ENCODE measurements around the gene AUTS2.

AUTS2 gene

DNA sequence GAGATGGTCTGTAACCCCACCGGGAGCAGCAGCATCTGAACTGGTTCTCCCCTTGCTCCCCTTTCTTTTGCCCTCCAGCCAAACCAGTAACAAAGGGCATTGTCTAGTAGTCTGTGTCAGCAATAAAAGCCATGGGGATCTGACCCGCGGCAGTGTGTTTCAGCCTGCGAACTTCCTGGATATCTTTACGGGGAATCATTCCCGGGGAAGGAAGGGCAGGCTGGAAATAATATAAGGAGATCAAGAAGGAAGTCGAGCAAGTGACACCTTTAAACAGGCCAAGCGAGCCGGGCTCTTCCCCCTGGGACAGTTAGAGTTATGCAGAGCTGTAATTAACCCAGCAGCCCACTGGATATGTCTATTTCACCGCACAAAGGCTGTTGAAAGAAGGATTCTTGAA lies 872.5 kb downstream of the AUTS2 start:
- no peaks in the 10 kb centered on the region for H3K9me3 ChIP-seq
- H3K4me1 ChIP-seq = no peaks in the 10 kb centered on the region
- H3K36me3 ChIP-seq = no peaks in the 10 kb centered on the region
- H3K27ac ChIP-seq = no peak overlapping the region
- TF ChIP-seq, protein P1, sequence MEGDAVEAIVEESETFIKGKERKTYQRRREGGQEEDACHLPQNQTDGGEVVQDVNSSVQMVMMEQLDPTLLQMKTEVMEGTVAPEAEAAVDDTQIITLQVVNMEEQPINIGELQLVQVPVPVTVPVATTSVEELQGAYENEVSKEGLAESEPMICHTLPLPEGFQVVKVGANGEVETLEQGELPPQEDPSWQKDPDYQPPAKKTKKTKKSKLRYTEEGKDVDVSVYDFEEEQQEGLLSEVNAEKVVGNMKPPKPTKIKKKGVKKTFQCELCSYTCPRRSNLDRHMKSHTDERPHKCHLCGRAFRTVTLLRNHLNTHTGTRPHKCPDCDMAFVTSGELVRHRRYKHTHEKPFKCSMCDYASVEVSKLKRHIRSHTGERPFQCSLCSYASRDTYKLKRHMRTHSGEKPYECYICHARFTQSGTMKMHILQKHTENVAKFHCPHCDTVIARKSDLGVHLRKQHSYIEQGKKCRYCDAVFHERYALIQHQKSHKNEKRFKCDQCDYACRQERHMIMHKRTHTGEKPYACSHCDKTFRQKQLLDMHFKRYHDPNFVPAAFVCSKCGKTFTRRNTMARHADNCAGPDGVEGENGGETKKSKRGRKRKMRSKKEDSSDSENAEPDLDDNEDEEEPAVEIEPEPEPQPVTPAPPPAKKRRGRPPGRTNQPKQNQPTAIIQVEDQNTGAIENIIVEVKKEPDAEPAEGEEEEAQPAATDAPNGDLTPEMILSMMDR (IDR thresholded peaks at IDR 0.05) = no peak
- no peak for DNase-seq
- H3K27me3 ChIP-seq = no peaks in the 10 kb centered on the region
- intact Hi-C loops (cut with DNase I; ENCODE audit: low total_unique reads) = no loop called here
- no peak overlapping the region for H3K4me3 ChIP-seq

DNA sequence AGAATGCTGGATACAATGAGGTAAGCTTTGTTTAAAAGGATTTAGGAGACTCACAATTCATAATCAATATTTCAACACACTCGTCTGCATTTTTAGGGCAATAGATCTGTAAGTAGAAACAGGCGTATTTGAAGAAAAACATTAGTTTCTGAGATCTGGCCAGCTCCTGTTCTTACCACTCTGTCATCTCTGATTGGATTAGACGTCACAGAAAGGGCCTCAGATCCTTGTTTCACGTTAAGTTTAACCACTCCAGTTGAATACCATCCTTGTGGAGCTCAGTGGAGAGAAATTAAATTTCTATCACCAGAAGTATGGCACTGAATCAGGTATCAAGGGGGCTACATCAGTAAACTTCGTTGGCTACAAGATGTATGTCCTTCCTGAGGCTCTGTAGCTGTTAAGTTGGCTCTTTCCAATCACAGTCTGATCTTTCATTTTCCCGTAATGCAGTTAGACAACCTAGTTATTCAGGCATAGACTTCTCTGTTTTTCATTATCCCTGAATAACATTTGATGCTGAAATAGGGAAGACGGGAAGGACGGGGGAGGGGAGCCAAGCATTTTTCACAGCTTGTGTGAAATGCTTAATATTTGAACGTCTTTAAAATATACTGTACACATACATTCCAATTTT lies 874.4 kb downstream of the AUTS2 start:
- no peak overlapping the region for H3K4me3 ChIP-seq
- H3K4me1 ChIP-seq = peaks cover 0 to 6% (median 2%) of the 10 kb centered on the region in 4 donors
- TF ChIP-seq, protein P1 (IDR thresholded peaks at IDR 0.05) = no peak
- intact Hi-C loops (cut with DNase I; ENCODE audit: low total_unique reads) = no loop called here
- H3K27ac ChIP-seq = no peak overlapping the region
- no peak for DNase-seq
- no peaks in the 10 kb centered on the region for H3K9me3 ChIP-seq
- no peaks in the 10 kb centered on the region for H3K27me3 ChIP-seq
- H3K36me3 ChIP-seq = no peaks in the 10 kb centered on the region

DNA sequence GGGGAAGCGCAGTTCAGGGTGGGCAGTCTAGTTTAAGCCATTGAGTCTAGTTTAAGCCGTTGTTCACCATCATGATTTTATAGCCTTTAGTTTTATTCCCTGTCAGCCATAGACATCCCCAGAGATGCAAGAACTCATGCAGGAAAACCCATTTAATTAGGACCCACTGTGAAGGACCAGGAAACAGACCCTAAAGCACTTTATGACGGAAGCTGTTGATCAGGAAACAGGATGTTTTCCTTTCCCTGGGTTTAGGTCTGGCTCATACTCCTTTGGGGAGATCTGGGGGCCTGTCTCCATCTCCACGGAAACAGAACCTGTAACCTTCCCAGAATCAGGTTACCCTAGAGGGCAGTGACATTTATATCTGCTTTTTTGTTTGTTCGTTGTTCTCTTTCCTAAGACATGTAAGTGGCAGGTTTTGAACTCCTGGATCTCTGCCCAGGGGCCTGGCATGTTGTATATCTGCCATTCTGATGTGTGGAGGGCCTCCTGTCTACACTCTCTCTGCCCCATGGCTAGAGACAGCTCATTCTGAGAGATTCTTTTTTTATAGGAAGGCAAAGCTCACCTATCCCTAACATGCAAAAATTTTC lies 876.5 kb downstream of the AUTS2 start:
- TF ChIP-seq, protein P1 (IDR thresholded peaks at IDR 0.05) = no peak
- Histone ChIP-seq H3K4me3 (no peak overlapping the region), H3K36me3 (no peaks in the 10 kb centered on the region), H3K27ac (no peak overlapping the region), H3K27me3 (no peaks in the 10 kb centered on the region), H3K4me1 (peaks cover 0 to 6% (median 2%) of the 10 kb centered on the region in 4 donors), H3K9me3 (no peaks in the 10 kb centered on the region)
- intact Hi-C loops (cut with DNase I; ENCODE audit: low total_unique reads) = no loop called here
- DNase-seq = no peak

DNA sequence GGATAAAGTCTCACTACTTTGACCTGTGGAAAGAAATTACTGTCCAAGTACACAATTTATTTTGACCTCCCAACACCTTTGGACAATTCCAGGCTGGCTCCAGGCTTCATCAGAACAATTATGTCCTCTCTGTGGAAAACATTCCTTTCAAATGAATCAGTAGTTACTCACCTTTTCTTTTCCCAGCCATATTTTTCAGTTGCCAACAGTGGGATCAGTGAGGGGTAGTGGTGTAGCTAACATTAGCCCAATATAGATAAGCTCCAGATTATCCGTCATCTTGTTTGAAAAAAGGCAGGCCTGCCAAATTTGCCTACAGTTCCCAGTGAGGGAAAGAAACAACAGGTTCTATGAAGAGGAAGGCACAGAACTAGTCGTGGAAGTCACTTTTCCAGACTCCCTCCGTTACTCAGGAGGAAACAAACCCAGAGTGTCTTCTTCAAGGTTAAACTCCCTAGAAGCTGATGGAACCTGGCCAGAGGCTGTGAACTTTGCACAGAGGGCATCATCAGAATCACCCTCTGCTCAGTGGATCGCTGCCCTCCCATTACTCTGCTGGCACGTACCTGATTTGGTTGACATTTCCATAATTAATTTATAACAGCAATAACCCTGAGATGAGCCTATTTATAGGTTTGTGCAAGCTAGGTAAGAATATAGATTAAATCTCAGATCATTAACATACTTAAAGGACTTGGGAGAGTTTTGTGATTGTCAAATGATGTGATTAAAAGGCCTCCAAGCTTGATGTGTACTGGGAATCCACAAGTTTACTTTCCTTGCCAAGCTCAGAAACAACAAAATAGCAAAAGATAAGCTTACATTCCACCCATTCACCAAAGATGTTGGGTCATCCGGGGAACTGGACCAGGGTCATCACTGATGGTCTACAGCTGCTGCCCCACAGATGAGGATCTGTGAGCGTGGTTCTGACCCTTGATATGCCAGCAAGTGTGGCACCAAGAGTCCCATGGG lies 879.0 kb downstream of the AUTS2 start:
- no peaks in the 10 kb centered on the region for H3K36me3 ChIP-seq
- no peak for DNase-seq
- H3K4me1 ChIP-seq = peaks cover 0 to 6% (median 2%) of the 10 kb centered on the region in 4 donors
- intact Hi-C loops (cut with DNase I; ENCODE audit: low total_unique reads) = no loop called here
- TF ChIP-seq, protein P1 (IDR thresholded peaks at IDR 0.05) = no peak
- no peak overlapping the region for H3K4me3 ChIP-seq
- H3K27ac ChIP-seq = no peak overlapping the region
- H3K9me3 ChIP-seq = no peaks in the 10 kb centered on the region
- H3K27me3 ChIP-seq = no peaks in the 10 kb centered on the region

DNA sequence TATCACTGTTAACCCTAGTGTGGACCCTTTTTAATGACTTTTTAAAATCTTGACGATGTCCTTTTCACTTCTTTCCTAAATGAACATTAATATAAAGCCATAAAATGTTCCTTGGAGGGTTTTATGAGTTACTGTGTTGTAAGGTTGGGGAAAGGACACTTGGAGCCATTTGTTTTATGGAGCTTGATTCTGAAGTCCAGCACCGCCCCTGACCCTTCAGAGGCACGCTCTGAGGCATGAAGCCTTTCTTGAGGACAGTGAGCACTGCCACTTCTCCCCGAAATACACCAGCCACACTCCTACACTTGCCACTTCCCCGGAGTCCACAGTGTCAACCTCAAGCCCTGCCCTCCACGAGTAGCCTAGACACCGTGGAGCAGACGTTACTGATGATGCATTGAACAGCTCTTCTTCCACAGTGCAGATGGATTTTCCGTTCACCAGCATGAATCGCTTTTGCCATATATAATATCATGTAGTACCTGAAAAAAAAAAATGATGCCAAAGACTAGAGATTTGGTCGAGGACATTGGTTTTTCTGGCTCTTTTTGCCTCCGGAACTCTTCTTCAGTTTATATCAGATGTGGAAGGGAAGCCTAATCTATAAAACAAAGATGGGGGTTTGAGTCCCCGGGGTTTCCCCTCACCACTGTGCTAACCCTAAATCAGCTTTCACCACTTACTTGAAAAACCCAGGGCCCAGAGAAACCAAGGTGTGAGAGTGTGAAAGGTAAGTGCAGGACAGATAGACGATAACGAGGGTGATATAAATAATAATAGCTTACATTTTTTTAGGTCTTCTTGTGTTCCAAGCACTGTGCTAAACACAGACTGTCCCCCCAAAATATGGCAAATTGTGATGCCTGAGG lies 881.1 kb downstream of the AUTS2 start:
- Histone ChIP-seq H3K27me3 (no peaks in the 10 kb centered on the region), H3K27ac (no peak overlapping the region), H3K9me3 (no peaks in the 10 kb centered on the region), H3K36me3 (no peaks in the 10 kb centered on the region), H3K4me1 (peaks cover 0 to 6% (median 2%) of the 10 kb centered on the region in 4 donors), H3K4me3 (no peak overlapping the region)
- intact Hi-C loops (cut with DNase I; ENCODE audit: low total_unique reads) = no loop called here
- TF ChIP-seq, protein P1 (IDR thresholded peaks at IDR 0.05) = no peak
- no peak for DNase-seq
